Neural progenitor cell (in vitro differentiated cells): ENCODE results near the gene PNCK. TPM values are rescaled to one million over a fixed set of nuclear protein-coding genes. Genes with fewer than 3 reads are reported as not detected.

Source experiments
- DNase-seq: peaks from one replicate; pipeline ENCODE4 v3.0.0-alpha.2; 2016; ENCODE audit warnings: low spot score
- H2AFZ ChIP-seq: fragments of 200-600 bp; sonication (generic); replicated peaks from 2 replicates; pipeline ENCODE4 v1.6.1; 2016; ENCODE audit warnings: antibody characterized with exemption
- H3F3A ChIP-seq: fragments of 200-600 bp; sonication (generic); 2 replicates; pipeline ENCODE4 v1.6.1; 2016; ENCODE audit warnings: antibody characterized with exemption, low read depth
- H3K27ac ChIP-seq: fragments of 200-600 bp; sonication (generic); 2 replicates; pipeline ENCODE4 v1.5.1; 2016; ENCODE audit warnings: mild to moderate bottlenecking
- H3K27me3 ChIP-seq: fragments of 200-600 bp; sonication (generic); 2 replicates; pipeline ENCODE4 v1.6.1; 2016; ENCODE audit warnings: mild to moderate bottlenecking, moderate library complexity
- H3K36me3 ChIP-seq: fragments of 200-600 bp; sonication (generic); 2 replicates; pipeline ENCODE4 v1.5.1; 2016
- H3K4me1 ChIP-seq: fragments of 200-600 bp; sonication (generic); 2 replicates; pipeline ENCODE4 v1.6.1; 2016; ENCODE audit warnings: mixed run types
- H3K4me2 ChIP-seq: fragments of 200-600 bp; sonication (generic); 2 replicates; pipeline ENCODE4 v1.6.1; 2016
- H3K4me3 ChIP-seq: fragments of 200-600 bp; sonication (generic); 2 replicates; pipeline ENCODE4 v1.5.1; 2016
- H3K79me2 ChIP-seq: fragments of 200-600 bp; sonication (generic); 2 replicates; pipeline ENCODE4 v1.6.1; 2016; ENCODE audit warnings: low read depth
- H3K9ac ChIP-seq: fragments of 200-600 bp; sonication (generic); 2 replicates; pipeline ENCODE4 v1.6.1; 2016
- H3K9me3 ChIP-seq: fragments of 200-600 bp; sonication (generic); 2 replicates; pipeline ENCODE4 v1.5.1; 2016; ENCODE audit warnings: low read depth
- H4K20me1 ChIP-seq: fragments of 200-600 bp; sonication (generic); 2 replicates; pipeline ENCODE4 v1.6.1; 2016; ENCODE audit warnings: low read depth
- H3K27ac Mint-ChIP-seq: 3 replicates; pipeline ENCODE4 v1.8.0; 2021; ENCODE audit warnings: mixed read lengths
- H3K27me3 Mint-ChIP-seq: 2 replicates; pipeline ENCODE4 v1.8.0; 2022; ENCODE audit warnings: low read depth, mild to moderate bottlenecking, inconsistent platforms, moderate library complexity, mixed read lengths; ENCODE audit not compliant: insufficient read depth
- H3K36me3 Mint-ChIP-seq: 3 replicates; pipeline ENCODE4 v1.8.0; 2021; ENCODE audit warnings: mixed read lengths
- H3K4me1 Mint-ChIP-seq: 3 replicates; pipeline ENCODE4 v1.8.0; 2021; ENCODE audit warnings: mixed read lengths
- H3K4me3 Mint-ChIP-seq: 3 replicates; pipeline ENCODE4 v1.8.0; 2021; ENCODE audit warnings: mild to moderate bottlenecking, moderate library complexity, mixed read lengths
- H3K9me3 Mint-ChIP-seq: 3 replicates; pipeline ENCODE4 v1.8.0; 2020; ENCODE audit warnings: mixed read lengths
- CTCF ChIP-seq: fragments of 200-600 bp; sonication (generic); IDR thresholded peaks from 2 replicates; pipeline ENCODE4 v1.5.1; 2017; ENCODE audit warnings: antibody characterized with exemption, mild to moderate bottlenecking
- EZH2 ChIP-seq: fragments of 200-600 bp; sonication (generic); IDR thresholded peaks from 2 replicates; pipeline ENCODE4 v1.6.1; 2017; ENCODE audit warnings: antibody characterized with exemption, mild to moderate bottlenecking, moderate library complexity
- EZH2phosphoT487 ChIP-seq: fragments of 200-600 bp; sonication (generic); IDR thresholded peaks from 2 replicates; pipeline ENCODE4 v1.6.1; 2017; ENCODE audit warnings: antibody characterized with exemption
- total RNA-seq: library from RNA; depleted of rRNA; stranded (reverse); fragments of >200 nt; gene quantifications from 2 replicates; pipeline ENCODE4 v1.2.3, GENCODE V29; 2015; ENCODE audit warnings: low replicate concordance

The PNCK gene
- total RNA-seq, 1 donor from 2014 or later: 19.7 TPM

DNA sequence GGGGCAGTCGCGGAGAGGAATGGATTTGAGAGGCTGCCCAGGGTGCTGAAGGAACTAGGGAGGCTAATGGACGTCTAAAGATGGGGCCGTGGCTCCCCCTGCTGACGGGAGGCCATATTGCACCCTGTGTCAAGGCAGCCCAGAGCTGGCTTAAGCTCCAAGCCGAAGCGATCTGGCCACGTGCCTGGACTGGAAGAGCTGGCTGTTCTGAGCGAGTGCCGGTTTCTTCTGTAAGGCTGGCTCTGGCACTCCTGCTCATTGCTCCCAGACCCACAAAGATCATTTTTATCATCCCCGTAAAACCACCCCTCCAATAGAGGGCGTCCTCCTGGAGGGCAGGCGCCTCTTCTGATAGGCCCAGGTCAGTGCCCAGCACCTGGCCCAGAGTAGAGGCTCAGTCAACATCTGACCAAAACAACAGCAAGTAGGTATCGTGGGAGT lies 5.6 kb downstream of the PNCK start:
- TF ChIP-seq CTCF: peak; percentile 69
- TF ChIP-seq EZH2: no peak
- TF ChIP-seq EZH2phosphoT487: no peak
- no peaks in the 10 kb centered on the region for H3F3A ChIP-seq
- peak overlapping the region; percentile 55 for H3K4me2 ChIP-seq
- H3K27me3 ChIP-seq: peaks cover 13% of the 10 kb centered on the region
- H3K27ac ChIP-seq: no peak overlapping the region
- no peak overlapping the region for H2AFZ ChIP-seq
- Mint-ChIP-seq H3K27ac (no peak overlapping the region), H3K36me3 (peaks cover 2% of the 10 kb centered on the region), H3K4me1 (peaks cover 11% of the 10 kb centered on the region), H3K9me3 (peaks cover 41% of the 10 kb centered on the region), H3K27me3 (peaks cover 21% of the 10 kb centered on the region), H3K4me3 (peak overlapping the region; percentile 60)
- H3K9ac ChIP-seq: no peak overlapping the region
- peak overlapping the region; percentile 26 for H3K4me3 ChIP-seq
- H3K4me1 ChIP-seq: no peaks in the 10 kb centered on the region
- H3K9me3 ChIP-seq: no peaks in the 10 kb centered on the region
- DNase-seq: peak; percentile 82
- H4K20me1 ChIP-seq: no peaks in the 10 kb centered on the region
- no peaks in the 10 kb centered on the region for H3K36me3 ChIP-seq
- H3K79me2 ChIP-seq: no peaks in the 10 kb centered on the region

DNA sequence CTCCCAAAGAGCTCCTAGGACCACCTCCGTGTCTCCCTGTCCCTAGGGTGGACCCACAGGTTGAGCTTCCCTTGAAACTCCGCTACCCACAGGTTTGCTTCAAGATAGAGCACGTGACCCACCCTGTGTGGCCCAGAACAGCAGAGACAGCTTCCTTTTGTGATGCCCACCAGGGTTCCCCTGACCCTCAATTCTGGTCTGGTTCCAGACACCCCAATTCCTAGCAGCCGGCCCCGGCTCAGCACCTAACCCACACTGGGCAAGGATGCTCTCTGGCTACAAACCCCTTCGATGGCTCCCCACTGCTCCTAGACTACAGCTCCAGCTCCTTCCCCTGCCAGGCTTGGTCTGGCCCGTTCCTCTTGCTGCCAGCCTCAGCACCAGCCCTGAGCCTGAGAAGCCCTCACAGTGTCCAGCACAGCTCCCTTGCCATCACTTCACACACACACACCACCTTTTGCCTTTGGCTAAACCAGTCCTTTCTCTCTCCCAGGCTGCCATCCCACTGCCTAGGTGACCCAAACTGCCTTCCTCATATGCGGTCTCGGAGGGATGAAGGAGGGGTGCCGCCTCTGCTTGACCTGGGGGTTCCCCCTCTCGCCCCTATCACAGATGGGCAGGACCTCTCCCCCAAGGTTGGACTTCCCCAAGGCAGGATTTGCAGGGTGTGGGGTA lies 6.2 kb downstream of the PNCK start:
- Mint-ChIP-seq H3K36me3 (peaks cover 2% of the 10 kb centered on the region), H3K27me3 (peaks cover 21% of the 10 kb centered on the region), H3K4me1 (peaks cover 8% of the 10 kb centered on the region), H3K27ac (peak overlapping the region; percentile 70), H3K9me3 (peaks cover 38% of the 10 kb centered on the region), H3K4me3 (peak overlapping the region; percentile 60)
- H3K4me1 ChIP-seq: no peaks in the 10 kb centered on the region
- peaks cover 18% of the 10 kb centered on the region for H3K27me3 ChIP-seq
- no peaks in the 10 kb centered on the region for H3K79me2 ChIP-seq
- no peak overlapping the region for H2AFZ ChIP-seq
- H3F3A ChIP-seq: no peaks in the 10 kb centered on the region
- H3K4me2 ChIP-seq: peak overlapping the region; percentile 55
- TF ChIP-seq CTCF (no peak), EZH2phosphoT487 (no peak), EZH2 (no peak)
- no peaks in the 10 kb centered on the region for H4K20me1 ChIP-seq
- no peak for DNase-seq
- no peak overlapping the region for H3K27ac ChIP-seq
- no peaks in the 10 kb centered on the region for H3K9me3 ChIP-seq
- H3K4me3 ChIP-seq: peak overlapping the region; percentile 26
- no peaks in the 10 kb centered on the region for H3K36me3 ChIP-seq
- H3K9ac ChIP-seq: no peak overlapping the region

DNA sequence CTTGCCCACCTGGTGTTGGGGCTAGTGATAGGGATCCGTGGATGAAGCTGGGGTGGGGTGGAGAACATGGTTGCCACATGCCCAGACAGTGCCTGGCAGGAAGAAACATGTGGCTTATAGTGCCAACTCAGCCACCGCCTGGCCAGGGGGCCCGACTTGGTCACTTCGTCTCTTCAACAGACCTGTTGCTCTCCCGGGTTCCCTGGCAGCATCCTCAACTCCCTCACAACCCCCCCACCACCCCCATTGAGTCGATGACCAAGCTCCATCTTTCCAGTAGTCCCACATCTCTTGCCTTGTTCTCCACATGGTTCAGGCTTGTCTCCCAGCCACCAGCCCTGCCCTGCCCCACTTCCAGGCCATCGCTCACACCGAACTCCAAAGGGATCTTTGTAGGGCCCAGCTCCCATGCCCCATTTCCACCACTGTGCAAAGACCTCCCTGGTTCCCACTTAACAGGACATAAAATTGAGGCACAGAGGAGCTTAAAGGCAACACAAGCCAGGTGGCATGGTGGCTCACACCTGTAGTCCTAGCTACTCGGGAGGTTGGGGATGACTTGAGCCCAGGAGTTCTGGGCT lies 7.8 kb downstream of the PNCK start:
- Histone ChIP-seq H3K79me2 (no peaks in the 10 kb centered on the region), H3K4me1 (no peaks in the 10 kb centered on the region), H3K9me3 (no peaks in the 10 kb centered on the region), H3F3A (no peaks in the 10 kb centered on the region), H3K27ac (no peak overlapping the region), H3K9ac (no peak overlapping the region), H2AFZ (no peak overlapping the region), H3K4me3 (no peak overlapping the region), H3K27me3 (peaks cover 34% of the 10 kb centered on the region), H4K20me1 (no peaks in the 10 kb centered on the region), H3K36me3 (no peaks in the 10 kb centered on the region), H3K4me2 (no peak overlapping the region)
- Mint-ChIP-seq H3K4me3 (no peak overlapping the region), H3K27ac (no peak overlapping the region), H3K4me1 (peaks cover 8% of the 10 kb centered on the region), H3K27me3 (peaks cover 20% of the 10 kb centered on the region), H3K36me3 (peaks cover 2% of the 10 kb centered on the region), H3K9me3 (peaks cover 45% of the 10 kb centered on the region)
- DNase-seq: no peak
- TF ChIP-seq EZH2 (no peak), CTCF (no peak), EZH2phosphoT487 (no peak)
